Prostate gland (tissue), 2 donors: ENCODE data around the gene STXBP4. TPM values are rescaled to one million over a fixed set of nuclear protein-coding genes. Genes with fewer than 3 reads are reported as not detected.

ENCODE experiments used
- DNase-seq: peaks from one replicate; pipeline ENCODE4 v3.0.0-alpha.2; 2019; ENCODE audit warnings: low spot score
- H3K27ac ChIP-seq, 2 donors: fragments of 200-600 bp; sonication (generic); 2 replicates each; pipeline ENCODE4 v1.5.1; 2017 to 2019
- H3K27me3 ChIP-seq: fragments of 200-600 bp; sonication (generic); replicated peaks from 2 replicates; pipeline ENCODE4 v1.5.1; 2019; ENCODE audit not compliant: insufficient read depth
- H3K36me3 ChIP-seq, 2 donors: fragments of 200-600 bp; sonication (generic); 1 replicate in 1 of 2; 2 replicates in 1 of 2; pipeline versions ENCODE4 v1.5.1 to v1.8.1; 2017 to 2019
- H3K4me1 ChIP-seq: fragments of 200-600 bp; sonication (generic); replicated peaks from 2 replicates; pipeline ENCODE4 v1.5.1; 2019
- H3K4me3 ChIP-seq, 2 donors: fragments of 200-600 bp; sonication (generic); 2 replicates each; pipeline ENCODE4 v1.5.1; 2017 to 2019
- H3K9me3 ChIP-seq: fragments of 200-600 bp; sonication (generic); 2 replicates; pipeline ENCODE4 v1.5.1; 2017
- POLR2A ChIP-seq: fragments of 450-650 bp; IDR thresholded peaks from one replicate; pipeline ENCODE4 v1.6.1; 2016; ENCODE audit warnings: antibody characterized with exemption, mild to moderate bottlenecking
- POLR2AphosphoS5 ChIP-seq: sonication (generic); formaldehyde crosslinking; IDR thresholded peaks from one replicate; pipeline ENCODE4 v1.6.1; 2017; ENCODE audit warnings: antibody characterized with exemption
- whole genome bisulfite sequencing: methylation state at CpG from one replicate; pipeline ENCODE4 v1.1.5; 2018; 5-methylcytosine and 5-hydroxymethylcytosine counted together
- intact Hi-C: fragments of 100-400 bp; cut with DNase I; formaldehyde crosslinking; loops from one replicate; pipeline ENCODE4 v1.14.2; 2022
- total RNA-seq, 2 donors: library from RNA; depleted of rRNA; stranded (reverse); fragments of >200 nt; gene quantifications; one replicate each; pipeline ENCODE4 v1.1.0, GENCODE V29; 2016
- TF ChIP-seq, protein P1 (sequence below), 4 experiments: fragments of 200-600 bp in 2 of 4; fragments of 450-650 bp in 2 of 4; sonication (generic) in 2 of 4; IDR thresholded peaks; 1 replicate in 3 of 4; 2 replicates in 1 of 4; pipeline ENCODE4 v1.5.1; 2016 to 2019; ENCODE audit warnings: antibody characterized with exemption in 4 of 4, mild to moderate bottlenecking in 2 of 4, moderate library complexity in 2 of 4

Gene STXBP4
- total RNA-seq, 2 donors from 2014 or later, result 7.2 to 29.0 TPM

DNA sequence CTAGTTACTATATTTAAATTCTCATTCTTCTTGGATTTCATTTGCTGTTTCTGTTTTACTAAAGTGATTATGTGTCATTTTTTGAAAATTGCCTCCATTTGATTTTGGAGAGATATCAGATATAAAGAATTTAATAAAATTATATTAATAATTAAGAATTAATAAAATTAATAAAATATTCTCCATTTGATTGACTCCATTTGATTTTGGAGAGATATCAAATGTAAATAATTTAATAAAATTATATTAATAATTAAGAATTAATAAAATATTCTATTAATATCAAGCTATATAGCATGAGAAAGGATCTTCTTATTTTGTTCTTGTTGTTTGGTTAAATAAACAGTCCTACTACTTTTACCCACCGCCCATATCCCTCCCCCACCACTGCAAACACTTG lies 23.0 kb downstream of the STXBP4 start:
- intact Hi-C loops, result loop anchor here (5.0 to 10.0 kb wide), 3 partner anchors 303 to 521 kb away; partner anchors contain the start of gene SMIM36
- Histone ChIP-seq H3K9me3 (no peaks in the 10 kb centered on the region), H3K4me1 (no peaks in the 10 kb centered on the region), H3K27ac (no peak overlapping the region), H3K4me3 (no peak overlapping the region), H3K27me3 (no peaks in the 10 kb centered on the region), H3K36me3 (no peaks in the 10 kb centered on the region)
- DNase-seq, result no peak
- WGBS, result 95% methylated on average over 1 of the region's 1 CpG
- TF ChIP-seq POLR2AphosphoS5 (no peak), POLR2A (no peak)
- TF ChIP-seq, protein P1, sequence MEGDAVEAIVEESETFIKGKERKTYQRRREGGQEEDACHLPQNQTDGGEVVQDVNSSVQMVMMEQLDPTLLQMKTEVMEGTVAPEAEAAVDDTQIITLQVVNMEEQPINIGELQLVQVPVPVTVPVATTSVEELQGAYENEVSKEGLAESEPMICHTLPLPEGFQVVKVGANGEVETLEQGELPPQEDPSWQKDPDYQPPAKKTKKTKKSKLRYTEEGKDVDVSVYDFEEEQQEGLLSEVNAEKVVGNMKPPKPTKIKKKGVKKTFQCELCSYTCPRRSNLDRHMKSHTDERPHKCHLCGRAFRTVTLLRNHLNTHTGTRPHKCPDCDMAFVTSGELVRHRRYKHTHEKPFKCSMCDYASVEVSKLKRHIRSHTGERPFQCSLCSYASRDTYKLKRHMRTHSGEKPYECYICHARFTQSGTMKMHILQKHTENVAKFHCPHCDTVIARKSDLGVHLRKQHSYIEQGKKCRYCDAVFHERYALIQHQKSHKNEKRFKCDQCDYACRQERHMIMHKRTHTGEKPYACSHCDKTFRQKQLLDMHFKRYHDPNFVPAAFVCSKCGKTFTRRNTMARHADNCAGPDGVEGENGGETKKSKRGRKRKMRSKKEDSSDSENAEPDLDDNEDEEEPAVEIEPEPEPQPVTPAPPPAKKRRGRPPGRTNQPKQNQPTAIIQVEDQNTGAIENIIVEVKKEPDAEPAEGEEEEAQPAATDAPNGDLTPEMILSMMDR (IDR thresholded peaks at IDR 0.05), result no peak

DNA sequence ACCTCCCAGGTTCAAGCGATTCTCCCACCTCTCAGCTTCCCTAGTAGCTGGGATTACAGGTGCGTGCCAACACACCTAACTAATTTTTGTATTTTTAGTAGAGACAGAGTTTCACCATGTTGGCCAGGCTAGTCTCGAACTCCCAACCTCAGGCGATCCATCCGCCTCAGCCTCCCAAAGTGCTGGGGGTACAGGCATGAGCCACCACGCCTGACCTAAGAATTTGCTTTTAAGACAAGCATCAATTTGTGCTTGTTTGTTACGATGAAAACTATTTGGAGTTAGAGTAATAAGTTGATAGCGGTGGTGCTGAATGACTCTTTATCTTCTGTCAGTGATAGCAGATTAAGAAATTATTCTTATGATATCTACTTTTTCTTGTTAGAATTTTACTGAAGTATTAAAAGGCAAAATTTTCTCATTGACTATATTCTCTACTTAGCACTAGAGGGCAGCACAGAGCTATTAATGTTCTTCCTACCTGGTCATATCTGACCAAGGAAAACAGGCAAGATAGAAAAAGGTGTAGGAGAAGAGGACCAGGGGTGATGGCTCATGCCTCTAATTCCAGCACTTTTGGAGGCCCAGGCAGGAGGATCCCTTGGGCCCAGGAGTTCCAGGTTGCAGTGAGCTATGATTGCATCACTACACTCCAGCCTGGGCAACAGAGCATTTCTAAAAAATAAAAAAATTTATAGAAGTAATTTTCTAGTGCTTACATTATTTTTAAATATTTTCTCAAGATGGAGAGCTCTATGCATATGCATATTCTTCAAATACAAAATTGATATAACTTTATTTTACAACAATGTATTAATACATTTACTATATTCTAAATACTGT lies 24.5 kb downstream of the STXBP4 start:
- peak; percentile 23 for DNase-seq
- intact Hi-C loops, result loop anchor here (5.0 to 10.0 kb wide), 3 partner anchors 302 to 519 kb away; partner anchors contain the start of gene SMIM36
- 87% methylated on average over 8 of the region's 8 CpGs for WGBS
- Histone ChIP-seq H3K4me1 (no peaks in the 10 kb centered on the region), H3K27me3 (no peaks in the 10 kb centered on the region), H3K9me3 (no peaks in the 10 kb centered on the region), H3K27ac (no peak overlapping the region), H3K4me3 (no peak overlapping the region), H3K36me3 (no peaks in the 10 kb centered on the region)
- TF ChIP-seq, protein P1 (IDR thresholded peaks at IDR 0.05), result peak; percentile 26 to 66 (median 63)
- no peak for TF ChIP-seq POLR2AphosphoS5
- TF ChIP-seq POLR2A, result no peak

DNA sequence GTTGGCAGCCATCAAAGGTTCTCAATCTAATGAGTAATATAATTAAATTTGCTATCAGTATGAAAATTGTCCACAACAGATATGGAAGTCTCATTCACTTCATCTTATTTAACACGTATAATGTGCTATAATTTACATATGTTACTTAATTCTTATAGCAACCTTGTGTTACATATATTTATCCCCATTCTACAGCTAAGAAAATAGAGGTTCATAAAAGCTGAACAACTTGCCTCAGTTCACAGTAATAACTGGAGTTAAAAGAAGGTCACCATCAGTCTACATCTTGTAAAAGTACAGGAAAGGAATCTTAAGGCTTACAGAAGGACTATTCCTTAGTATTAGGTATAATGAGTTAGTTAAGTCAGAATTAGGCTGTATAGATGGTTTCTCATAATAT lies 27.9 kb downstream of the STXBP4 start:
- intact Hi-C loops, result loop anchor here (10.0 kb wide), 1 partner anchor 298 kb away; no protein-coding TSS in a partner anchor
- no peak for DNase-seq
- no peaks in the 10 kb centered on the region for H3K9me3 ChIP-seq
- no peak overlapping the region for H3K27ac ChIP-seq
- no peak overlapping the region for H3K4me3 ChIP-seq
- H3K27me3 ChIP-seq, result no peaks in the 10 kb centered on the region
- 100% methylated on average over 1 of the region's 1 CpG for WGBS
- TF ChIP-seq, protein P1 (IDR thresholded peaks at IDR 0.05), result no peak
- TF ChIP-seq POLR2AphosphoS5 (no peak), POLR2A (no peak)
- H3K4me1 ChIP-seq, result no peaks in the 10 kb centered on the region
- H3K36me3 ChIP-seq, result no peaks in the 10 kb centered on the region

DNA sequence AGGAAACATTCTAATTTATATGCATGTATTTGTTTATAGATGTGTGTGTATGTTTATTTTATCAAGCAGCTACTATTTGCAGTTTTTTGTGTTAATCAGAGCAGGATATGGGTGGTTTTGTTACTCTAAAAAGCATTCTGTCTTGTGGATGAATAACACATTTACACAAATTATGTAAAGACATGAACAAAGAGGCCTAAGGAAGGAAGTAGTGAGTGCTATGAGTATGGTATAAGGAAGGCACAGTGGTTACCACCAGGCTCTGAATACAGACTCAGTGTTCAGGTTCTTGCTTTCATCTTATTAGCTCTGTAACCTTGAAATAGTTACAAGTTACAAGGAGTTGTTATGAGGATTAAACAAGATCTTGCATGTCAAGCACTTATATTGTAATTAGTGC lies 33.9 kb downstream of the STXBP4 start:
- no peak overlapping the region for H3K4me3 ChIP-seq
- TF ChIP-seq POLR2A, result no peak
- TF ChIP-seq POLR2AphosphoS5, result no peak
- TF ChIP-seq, protein P1 (IDR thresholded peaks at IDR 0.05), result no peak
- no peaks in the 10 kb centered on the region for H3K4me1 ChIP-seq
- H3K9me3 ChIP-seq, result no peaks in the 10 kb centered on the region
- no peaks in the 10 kb centered on the region for H3K27me3 ChIP-seq
- intact Hi-C loops, result no loop called here
- DNase-seq, result no peak
- H3K27ac ChIP-seq, result no peak overlapping the region
- H3K36me3 ChIP-seq, result no peaks in the 10 kb centered on the region

DNA sequence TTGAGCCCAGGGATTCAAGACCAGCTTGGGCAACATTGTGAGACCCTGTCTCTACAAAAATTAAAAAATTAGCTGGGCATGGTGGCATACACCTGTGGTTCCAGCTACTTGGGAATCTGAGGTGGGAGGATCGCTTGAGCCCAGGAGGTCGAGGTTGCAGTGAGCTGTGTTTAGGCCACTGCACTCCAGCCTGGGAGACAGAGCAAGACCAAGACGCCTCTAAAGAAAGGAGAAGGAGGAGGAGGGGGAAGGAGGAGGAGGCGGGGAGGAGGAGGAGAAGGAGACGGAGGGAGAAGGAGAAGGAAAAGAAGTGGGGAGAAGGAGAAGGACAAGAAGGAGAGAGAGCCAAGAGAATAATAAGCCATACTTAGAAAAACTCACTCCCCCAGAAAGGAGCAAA lies 35.9 kb downstream of the STXBP4 start:
- DNase-seq, result no peak
- H3K9me3 ChIP-seq, result no peaks in the 10 kb centered on the region
- no peak overlapping the region for H3K27ac ChIP-seq
- no peak for TF ChIP-seq POLR2A
- TF ChIP-seq POLR2AphosphoS5, result no peak
- TF ChIP-seq, protein P1 (IDR thresholded peaks at IDR 0.05), result no peak
- no peaks in the 10 kb centered on the region for H3K4me1 ChIP-seq
- 86% methylated on average over 5 of the region's 5 CpGs for WGBS
- no peaks in the 10 kb centered on the region for H3K36me3 ChIP-seq
- H3K27me3 ChIP-seq, result no peaks in the 10 kb centered on the region
- no peak overlapping the region for H3K4me3 ChIP-seq
- intact Hi-C loops, result no loop called here
